HTR-8/SVneo (cell line): ENCODE data around the gene NID1.

Experiments used
- DNase-seq: peaks from one replicate; pipeline ENCODE4 v3.0.0; 2011; ENCODE audit warnings: low spot score, mixed read lengths; ENCODE audit not compliant: insufficient read length
- FAIRE-seq: peaks from 2 replicates; lab custom pipeline; 2011; peaks lifted over from hg19 to GRCh38; lab: Jason Lieb, UNC

Gene NID1, protein sequence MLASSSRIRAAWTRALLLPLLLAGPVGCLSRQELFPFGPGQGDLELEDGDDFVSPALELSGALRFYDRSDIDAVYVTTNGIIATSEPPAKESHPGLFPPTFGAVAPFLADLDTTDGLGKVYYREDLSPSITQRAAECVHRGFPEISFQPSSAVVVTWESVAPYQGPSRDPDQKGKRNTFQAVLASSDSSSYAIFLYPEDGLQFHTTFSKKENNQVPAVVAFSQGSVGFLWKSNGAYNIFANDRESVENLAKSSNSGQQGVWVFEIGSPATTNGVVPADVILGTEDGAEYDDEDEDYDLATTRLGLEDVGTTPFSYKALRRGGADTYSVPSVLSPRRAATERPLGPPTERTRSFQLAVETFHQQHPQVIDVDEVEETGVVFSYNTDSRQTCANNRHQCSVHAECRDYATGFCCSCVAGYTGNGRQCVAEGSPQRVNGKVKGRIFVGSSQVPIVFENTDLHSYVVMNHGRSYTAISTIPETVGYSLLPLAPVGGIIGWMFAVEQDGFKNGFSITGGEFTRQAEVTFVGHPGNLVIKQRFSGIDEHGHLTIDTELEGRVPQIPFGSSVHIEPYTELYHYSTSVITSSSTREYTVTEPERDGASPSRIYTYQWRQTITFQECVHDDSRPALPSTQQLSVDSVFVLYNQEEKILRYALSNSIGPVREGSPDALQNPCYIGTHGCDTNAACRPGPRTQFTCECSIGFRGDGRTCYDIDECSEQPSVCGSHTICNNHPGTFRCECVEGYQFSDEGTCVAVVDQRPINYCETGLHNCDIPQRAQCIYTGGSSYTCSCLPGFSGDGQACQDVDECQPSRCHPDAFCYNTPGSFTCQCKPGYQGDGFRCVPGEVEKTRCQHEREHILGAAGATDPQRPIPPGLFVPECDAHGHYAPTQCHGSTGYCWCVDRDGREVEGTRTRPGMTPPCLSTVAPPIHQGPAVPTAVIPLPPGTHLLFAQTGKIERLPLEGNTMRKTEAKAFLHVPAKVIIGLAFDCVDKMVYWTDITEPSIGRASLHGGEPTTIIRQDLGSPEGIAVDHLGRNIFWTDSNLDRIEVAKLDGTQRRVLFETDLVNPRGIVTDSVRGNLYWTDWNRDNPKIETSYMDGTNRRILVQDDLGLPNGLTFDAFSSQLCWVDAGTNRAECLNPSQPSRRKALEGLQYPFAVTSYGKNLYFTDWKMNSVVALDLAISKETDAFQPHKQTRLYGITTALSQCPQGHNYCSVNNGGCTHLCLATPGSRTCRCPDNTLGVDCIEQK

DNA sequence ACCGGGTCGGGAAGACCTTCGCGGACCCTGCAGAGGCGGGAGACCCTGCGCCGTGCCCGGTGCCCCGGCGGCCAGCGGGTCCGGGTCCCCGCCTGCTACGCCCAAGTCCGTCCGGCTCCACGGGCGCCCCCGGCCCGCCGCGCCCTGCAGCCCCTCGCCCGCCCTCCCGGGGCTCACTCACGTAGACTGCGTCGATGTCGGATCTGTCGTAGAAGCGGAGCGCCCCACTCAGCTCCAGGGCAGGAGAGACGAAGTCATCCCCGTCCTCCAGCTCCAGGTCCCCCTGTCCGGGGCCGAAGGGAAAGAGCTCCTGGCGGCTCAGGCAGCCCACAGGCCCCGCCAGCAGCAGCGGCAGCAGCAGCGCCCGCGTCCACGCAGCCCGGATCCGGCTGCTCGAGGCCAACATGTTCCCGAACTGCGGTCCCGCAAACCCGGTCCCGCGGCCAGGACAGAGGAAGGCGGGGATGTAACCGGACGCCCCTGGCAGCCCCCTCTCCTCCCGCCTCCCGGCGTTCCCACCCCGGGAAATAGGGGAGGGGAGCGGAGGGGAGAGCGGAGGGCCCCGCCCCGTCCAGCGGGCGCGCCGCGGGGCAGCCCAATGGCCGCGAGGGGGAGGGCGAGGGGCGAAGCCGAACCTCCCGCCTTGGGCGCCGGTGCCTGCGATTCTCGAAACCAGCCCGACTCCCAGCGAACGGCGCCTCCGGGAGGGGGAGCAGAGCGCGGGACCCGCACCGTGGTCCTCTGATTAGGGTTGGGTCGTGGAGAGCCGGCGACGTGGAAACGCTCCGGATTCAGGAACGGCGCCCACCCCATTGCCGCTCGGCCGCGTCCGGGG is at the start of gene NID1:
NID1 (minus strand) TSS at position 417 of the 835 bp plus-strand sequence; CDS start at position 406, 11 bp downstream.
- peak; percentile 83 for DNase-seq
- FAIRE-seq = peak; percentile 52

- no peak for FAIRE-seq
- DNase-seq = no peak
Observed at GRCh38 chr1:236114076-236114747, 49.3 kb upstream of the NID1 start.

DNA sequence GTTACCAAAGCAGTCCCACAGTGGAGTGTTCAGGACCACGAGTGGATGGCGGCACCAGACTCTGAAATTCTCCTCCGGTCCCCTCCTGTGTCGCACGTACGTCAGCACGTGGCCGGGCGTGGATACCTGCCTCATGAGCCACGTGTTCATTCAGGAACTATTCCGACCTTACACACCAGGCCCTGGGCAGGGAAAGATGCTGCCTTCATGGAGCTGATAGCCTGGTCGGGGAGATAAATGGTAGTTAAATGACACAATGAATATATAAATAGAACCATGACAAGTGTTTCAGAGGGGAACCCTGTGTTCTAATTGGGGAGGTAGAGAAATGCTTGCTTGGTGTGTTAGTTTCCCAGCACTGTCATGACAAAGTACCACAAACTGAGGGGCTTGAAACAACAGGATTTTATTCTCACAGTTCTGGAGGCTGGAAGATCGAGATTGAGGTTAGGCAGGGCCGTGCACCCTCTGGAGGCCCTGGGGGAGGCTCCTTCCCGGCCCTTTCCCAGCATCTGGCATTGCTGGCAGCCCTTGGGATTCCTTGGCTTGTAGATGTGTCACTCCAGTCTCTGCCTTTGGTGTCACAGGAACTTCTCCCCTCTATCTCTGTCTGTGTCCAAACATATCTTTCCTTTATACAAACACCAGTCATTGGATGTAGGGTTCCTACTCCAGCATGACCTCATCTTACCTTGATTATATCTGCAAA is 48.6 kb upstream of the NID1 start:
- FAIRE-seq = no peak
- no peak for DNase-seq

DNA sequence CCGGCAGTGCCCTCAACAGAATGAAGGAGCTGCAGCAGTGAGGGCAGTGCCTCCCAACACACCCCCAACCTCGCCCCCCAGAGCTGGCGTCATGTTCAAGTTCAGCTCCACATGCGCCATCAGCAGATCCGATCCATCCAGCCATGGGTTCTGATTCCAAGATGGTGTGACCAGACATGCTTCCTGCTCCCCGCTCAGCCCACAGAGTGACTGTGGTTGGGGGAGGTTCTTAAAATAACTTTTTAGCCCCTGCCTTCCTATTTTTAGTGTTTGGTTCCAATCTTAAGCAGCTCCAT is 47.4 kb upstream of the NID1 start:
- DNase-seq (no peak), FAIRE-seq (no peak)

- DNase-seq = no peak
- FAIRE-seq = no peak
Observed at GRCh38 chr1:236111527-236112331, 46.8 kb upstream of the NID1 start.

DNA sequence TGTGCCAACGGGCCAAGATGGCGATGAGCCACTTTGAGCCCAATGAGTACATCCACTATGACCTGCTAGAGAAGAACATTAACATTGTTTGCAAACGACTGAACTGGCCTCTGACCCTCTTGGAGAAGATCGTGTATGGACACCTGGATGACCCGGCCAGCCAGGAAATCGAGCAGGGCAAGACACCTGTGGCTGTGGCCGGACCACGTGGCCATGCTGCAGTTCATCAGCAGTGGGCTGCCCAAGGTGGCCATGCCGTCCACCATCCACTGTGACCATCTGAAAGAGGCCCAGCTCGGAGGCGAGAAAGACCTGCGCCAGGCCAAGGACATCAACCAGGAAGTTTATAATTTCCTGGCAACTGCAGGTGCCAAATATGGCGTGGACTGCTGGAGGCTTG is 45.2 kb upstream of the NID1 start:
- DNase-seq (no peak), FAIRE-seq (no peak)

DNA sequence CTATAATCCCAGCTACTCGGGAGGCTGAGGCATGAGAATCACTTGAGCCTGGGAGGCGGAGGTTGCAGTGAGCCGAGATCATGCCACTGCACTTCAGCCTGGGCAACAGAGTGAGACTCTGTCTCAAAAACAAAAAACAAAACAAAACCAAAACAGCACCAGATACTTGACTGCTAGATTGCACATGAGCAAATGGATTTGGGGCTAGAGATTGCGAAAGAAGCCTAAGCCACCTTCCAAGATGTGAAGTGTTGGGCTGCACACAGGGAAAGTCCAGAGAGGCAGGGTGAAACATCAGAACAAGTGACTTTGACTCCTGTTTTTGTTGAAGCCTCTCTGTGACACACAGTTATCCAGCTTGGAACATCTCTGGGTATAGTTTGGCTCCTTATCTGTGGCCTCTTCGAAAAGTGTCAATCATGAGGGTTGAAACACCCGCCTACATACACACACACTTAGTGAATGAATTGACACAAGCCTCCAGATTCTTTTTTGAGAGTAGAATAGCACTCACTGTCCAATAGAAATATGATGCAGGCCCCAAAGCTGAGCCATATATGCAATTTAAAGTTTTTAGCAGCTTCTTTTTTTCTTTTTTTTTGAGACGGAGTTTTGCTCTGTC is 43.2 kb upstream of the NID1 start:
- DNase-seq (no peak), FAIRE-seq (no peak)

GRCh38 chr1:236107121-236107907 is 42.4 kb upstream of the NID1 start:
- FAIRE-seq = no peak

DNA sequence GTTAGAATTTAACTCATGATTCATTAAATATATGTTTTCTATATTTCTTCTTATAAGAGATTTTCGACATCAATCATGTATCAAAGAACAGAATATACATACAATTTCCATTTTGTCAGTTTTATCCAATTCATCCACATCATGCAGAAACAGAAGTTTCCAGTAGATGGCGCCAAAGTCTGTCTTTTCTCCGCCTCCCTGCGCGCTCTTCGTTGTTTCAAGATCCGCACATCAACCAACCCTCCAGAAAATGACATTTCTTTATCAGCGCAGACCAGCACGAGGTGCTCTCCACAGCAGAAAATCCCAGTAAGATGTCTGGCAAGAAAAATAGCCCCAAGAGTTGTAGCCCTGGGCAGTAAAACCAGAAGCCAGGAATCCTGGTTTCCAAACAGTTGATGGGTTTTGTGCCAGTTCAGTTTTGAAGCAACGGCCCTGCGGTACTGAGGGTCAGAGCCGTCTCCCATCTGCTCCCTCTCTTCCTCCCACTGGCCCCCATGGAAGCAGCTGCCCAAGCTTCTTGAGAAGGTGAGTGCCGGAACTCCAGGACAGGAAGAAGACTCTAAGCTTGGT is 38.8 kb upstream of the NID1 start:
- FAIRE-seq = no peak
- DNase-seq = peak; percentile 81

More at GRCh38 chr1:236107121-236107907, 42.4 kb upstream of the NID1 start:
- no peak for DNase-seq

GRCh38 chr1:236103059-236103458 is 38.2 kb upstream of the NID1 start:
- DNase-seq = no peak
- FAIRE-seq = no peak

DNA sequence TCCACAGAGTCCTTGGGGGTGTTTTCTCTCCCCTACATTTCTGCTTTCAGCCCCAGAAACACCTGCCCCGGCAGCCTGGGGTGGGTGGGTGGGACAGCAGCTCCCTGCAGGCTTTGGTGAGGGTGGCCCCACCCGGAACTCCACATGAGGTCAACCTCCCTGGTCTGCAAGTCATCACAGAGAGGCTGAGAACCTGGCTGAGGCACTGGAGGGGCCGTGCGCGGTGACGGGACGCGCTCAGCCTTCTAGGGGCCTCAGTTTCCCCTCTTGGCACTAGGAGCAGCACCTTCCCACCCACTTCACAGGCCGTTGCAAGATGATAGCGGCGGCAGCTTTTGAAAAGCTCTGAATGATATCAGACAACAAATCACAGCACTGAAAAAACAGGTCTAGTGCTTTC is 37.7 kb upstream of the NID1 start:
- no peak for DNase-seq
- FAIRE-seq = no peak

DNA sequence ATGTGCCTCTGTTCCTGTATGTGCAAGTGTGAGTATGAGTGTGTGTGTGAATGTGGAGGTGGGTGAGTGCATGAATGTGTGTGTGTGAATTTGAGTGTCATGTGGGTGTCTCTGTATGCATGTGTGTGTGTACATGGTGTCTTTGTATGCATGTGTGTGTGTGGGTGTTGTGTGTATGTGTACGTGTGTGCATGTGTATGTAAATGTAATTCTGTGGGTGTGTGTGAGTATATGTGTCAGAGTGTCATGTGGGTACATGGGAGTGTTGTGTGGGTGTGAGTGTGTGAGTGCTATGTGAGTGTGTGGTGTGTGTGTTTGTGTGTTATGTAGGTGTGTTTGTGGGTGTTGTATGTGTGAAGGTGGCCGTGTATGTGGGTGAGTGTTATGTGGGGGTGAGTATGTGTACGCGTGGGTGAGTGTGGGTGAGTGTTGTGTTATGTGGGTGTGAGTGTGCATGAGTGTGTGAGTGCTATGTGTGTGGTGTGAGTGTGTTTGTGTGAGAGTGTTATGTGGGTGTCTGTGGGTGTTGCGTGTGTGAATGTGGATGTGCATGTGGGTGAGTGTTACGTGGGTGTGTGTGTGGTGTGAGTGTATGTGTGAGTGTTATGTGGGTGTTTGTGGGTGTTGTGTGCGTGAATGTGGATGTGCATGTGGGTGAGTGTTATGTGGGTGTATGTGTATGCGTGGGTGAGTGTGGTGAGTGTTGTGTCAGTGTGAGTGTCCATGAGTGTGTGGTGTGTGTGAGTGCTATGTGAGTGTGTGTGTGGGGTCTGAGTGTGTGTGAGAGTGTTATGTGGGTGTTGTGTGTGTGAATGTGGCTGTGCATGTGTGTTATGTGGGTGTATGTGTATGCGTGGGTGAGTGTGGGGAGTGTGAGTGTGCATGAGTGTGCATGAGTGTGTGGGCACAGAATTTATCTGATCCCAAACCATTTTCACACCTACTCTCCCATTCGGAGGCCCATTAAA is 36.6 kb upstream of the NID1 start:
- FAIRE-seq = no peak
- DNase-seq = no peak

- DNase-seq = no peak
- FAIRE-seq = no peak
Observed at GRCh38 chr1:236100799-236101198, 35.9 kb upstream of the NID1 start.

DNA sequence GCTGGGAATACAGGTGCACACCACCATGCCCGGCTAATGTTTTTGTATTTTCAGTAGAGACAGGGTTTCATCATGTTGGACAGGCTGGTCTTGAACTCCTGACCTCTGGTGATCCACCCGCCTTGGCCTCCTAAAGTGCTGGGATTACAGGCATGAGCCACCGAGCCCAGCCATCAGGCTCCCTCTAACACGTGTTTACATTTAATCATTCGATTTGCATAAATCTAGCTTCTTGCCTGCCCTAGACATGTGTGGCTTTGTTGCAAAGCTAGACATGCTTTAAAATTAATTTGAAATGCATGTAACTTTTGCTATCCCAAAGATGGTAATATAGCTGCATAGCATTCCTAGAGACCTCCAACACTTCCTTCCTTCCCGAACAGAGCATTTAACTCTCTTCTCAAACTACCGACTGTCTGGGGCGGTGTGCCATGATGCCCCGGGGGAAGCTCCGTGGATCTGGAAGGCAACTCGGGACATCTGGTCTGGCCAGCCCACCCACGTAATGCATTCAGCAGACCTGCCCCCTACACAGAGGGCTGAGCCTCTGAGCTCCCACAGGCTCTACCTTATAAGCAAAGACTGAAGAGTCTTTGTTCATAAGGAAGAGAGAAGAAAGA is 34.6 kb upstream of the NID1 start:
- DNase-seq (no peak), FAIRE-seq (no peak)

DNA sequence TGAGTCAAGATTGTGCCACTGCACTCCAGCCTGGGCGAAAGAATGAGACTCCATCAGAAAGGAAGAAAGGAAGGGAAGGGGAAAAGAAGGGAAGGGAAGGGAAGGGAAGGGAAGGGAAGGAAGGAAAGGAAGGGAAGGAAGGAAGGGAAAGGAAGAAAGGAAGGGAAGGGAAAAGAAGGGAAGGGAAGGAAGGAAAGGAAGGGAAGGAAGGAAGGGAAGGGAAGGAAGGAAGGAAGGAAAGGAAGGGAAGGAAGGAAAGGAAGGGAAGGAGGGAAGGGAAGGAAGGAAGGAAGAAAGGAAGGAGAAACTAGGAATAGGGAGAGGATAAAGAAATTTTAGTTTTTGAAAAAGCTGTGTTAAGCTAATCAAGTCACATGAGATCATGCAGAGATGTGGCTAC is 33.4 kb upstream of the NID1 start:
- DNase-seq (no peak), FAIRE-seq (no peak)
